ENCODE measurements around the gene DGKD. TPM values are rescaled to one million over a fixed set of nuclear protein-coding genes. Genes with fewer than 3 reads are reported as not detected.
A peak's percentile ranks its signal among the peaks of the same experiment; 100 is the strongest.
"Not testable (repeated sequence)": the region's sequence is repeated elsewhere in the genome, so short reads cannot be mapped to it uniquely, and the experiment has no call there.

Gene DGKD
- total RNA-seq, 2 donors from 2014 or later = 148 to 170 TPM

DNA sequence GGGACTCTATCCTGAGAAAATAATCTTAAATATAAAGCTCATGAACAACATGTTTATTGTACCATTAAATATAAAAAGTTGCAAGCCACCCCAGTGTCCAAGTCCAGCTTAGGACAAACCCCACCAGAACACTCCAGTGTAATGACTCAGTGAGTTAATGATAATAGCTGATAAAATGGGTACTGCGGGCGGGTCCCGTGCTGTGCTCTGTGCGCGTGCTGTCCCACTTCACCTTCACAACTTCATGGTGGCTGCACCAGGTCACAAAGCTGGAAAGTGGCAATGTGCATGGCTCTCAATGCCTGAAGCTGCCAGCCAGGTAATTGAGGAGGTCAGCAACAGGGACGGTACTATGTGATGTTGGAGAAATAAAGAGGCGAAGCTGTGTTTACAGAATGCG is 18.6 kb downstream of the DGKD start:
- Mint-ChIP-seq H3K4me1 (peaks cover 29% of the 10 kb centered on the region), H3K4me3 (no peak overlapping the region), H3K36me3 (ENCODE audit: low read depth) (peaks cover 4% of the 10 kb centered on the region), H3K27me3 (no peaks in the 10 kb centered on the region), H3K27ac (peak overlapping the region; percentile 24)
- ATAC-seq = no peak
- no peaks in the 10 kb centered on the region for H3K9me3 ChIP-seq (ENCODE audit: control insufficient read depth, low read length, poor library complexity, severe bottlenecking)
- no peak for DNase-seq

- Mint-ChIP-seq H3K27me3 (no peaks in the 10 kb centered on the region), H3K36me3 (ENCODE audit: low read depth) (peaks cover 4% of the 10 kb centered on the region), H3K4me1 (peaks cover 29% of the 10 kb centered on the region), H3K4me3 (no peak overlapping the region), H3K27ac (peak overlapping the region; percentile 24)
- ATAC-seq = no peak
- no peak for DNase-seq
- no peaks in the 10 kb centered on the region for H3K9me3 ChIP-seq (ENCODE audit: control insufficient read depth, low read length, poor library complexity, severe bottlenecking)
Measured at GRCh38 chr2:233373316-233373715, 19.0 kb downstream of the DGKD start.

DNA sequence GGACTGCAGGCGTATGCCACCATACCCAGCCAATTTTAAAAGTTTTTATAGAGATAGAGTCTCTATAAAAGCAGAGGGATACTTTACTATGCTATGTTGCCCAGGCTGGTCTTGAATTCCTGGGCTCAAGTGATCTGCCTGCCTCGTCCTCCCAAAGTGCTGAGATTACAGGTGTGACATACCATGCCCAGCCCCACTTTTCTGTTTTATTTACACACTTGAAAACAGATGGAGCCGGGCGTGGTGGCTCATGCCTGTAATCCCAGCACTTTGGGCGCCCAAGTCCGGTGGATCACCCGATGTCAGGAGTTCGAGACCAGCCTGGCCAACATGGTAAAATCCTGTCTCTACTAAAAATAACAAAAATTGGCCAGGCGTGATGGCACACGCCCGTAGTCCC is 20.5 kb downstream of the DGKD start:
- DNase-seq; H3K9me3 ChIP-seq (ENCODE audit: control insufficient read depth, low read length, poor library complexity, severe bottlenecking); H3K36me3 Mint-ChIP-seq (ENCODE audit: low read depth); H3K27me3 Mint-ChIP-seq; ATAC-seq; H3K27ac Mint-ChIP-seq; H3K4me3 Mint-ChIP-seq: not testable (repeated sequence)
- H3K4me1 Mint-ChIP-seq = peaks cover 28% of the 10 kb centered on the region

DNA sequence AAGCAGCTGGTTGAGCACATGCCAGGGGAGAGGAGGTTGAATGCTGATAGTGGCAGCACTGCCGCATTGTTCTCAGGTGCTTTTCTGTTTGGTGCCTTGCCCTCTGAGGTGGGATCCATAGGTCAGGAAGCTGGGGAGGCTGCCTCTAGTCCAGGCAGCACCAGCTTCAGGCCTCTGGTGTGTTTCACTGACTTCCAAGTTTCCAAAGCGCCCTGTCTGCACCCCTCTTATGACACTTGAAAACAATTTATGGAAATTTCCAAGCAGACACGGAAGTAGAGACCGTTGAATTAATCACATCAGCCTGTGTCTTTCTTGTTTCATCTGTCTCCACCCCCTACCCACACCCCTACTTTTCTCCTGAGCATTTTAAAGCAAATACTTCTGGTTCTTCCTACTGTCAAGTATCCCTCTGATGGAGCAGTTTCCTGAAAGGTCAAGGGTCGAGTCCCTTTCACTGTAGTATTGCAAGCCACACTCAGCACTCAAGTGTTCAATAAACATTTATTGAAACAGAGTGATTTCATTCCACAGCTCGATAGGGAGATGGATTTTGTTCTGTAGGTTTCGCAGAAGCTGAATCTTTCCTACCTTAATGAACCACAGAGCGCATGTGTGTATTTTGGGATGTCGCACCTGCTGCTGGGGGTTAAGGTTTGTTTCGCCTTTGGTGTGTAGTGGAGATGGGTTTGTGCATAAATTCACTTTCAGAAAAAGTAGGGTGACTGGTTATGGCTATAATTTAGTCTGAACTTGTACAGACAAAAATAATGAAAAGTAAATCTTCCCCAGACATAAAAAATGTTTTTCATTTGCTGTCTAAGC is 21.4 kb downstream of the DGKD start:
- H3K27ac Mint-ChIP-seq = peak overlapping the region; percentile 21
- no peak for ATAC-seq

DNA sequence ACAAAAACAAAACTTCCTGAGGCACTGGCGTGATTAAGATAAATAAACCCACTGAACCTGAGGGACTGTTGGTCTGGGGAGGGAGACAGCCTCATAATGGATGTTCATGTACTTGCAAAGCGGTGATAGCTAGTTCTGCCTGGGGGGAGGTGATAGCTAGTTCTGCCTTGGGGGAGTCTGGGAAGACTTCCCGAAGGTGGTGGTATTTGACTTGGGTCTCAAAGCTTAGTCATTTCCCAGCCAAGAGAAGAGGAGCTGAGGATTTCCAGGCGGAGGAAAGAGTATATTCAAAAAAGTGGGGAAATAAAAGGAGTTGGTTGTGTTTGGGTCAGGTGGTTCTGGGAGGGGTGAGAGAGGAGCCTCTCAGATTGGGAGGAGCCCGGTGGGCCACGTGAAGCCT is 24.7 kb downstream of the DGKD start:
- Mint-ChIP-seq H3K4me3 (no peak overlapping the region), H3K27ac (peak overlapping the region; percentile 72), H3K36me3 (ENCODE audit: low read depth) (peaks cover 4% of the 10 kb centered on the region), H3K4me1 (peaks cover 42% of the 10 kb centered on the region), H3K27me3 (no peaks in the 10 kb centered on the region)
- no peak for ATAC-seq
- no peak for DNase-seq
- no peaks in the 10 kb centered on the region for H3K9me3 ChIP-seq (ENCODE audit: control insufficient read depth, low read length, poor library complexity, severe bottlenecking)

More for the DNA sequence above, 21.4 kb downstream of the DGKD start:
- no peaks in the 10 kb centered on the region for H3K27me3 Mint-ChIP-seq
- H3K9me3 ChIP-seq (ENCODE audit: control insufficient read depth, low read length, poor library complexity, severe bottlenecking) = no peaks in the 10 kb centered on the region
- H3K4me1 Mint-ChIP-seq = peaks cover 34% of the 10 kb centered on the region
- peaks cover 7% of the 10 kb centered on the region for H3K36me3 Mint-ChIP-seq (ENCODE audit: low read depth)
- H3K4me3 Mint-ChIP-seq = no peak overlapping the region
- DNase-seq = no peak

- no peak overlapping the region for H3K4me3 Mint-ChIP-seq
- H3K4me1 Mint-ChIP-seq = peaks cover 46% of the 10 kb centered on the region
Measured at GRCh38 chr2:233379441-233379840, 25.1 kb downstream of the DGKD start.

DNA sequence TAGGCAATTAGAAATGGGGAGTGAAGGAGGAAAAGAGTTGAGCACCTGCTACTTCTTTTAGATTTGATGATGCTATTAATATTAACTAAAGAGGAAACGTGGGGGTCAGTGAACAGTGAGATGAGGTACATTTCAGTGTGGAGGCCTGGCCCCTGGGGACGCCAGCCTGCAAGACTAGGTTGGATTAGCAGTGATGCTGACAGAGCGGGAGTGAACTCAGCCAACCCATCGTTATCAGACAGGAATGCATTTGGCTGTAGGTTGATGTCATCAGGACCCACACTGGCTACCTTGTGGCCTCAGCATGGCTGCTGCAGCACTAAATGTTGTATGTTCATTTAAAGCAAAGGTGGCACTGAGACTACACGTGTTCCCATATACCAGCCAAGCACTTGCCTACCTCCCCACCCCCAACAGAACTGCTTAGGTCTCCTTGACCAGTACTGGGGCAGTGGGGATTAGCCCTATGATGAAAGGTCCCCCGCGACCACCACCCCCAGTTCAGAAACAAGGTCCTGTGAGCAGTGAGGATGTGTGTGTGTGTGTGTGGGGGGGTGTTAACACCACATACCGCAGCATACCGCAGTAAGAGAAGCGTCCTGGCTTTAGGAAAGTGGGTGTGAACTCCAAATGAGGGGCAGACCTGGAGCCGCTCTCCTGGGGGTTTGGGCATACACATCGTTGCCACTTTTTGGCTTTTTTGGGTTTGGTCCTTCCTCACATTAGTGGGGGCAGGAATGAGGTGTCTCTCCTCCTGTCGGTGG is 26.0 kb downstream of the DGKD start:
- Mint-ChIP-seq H3K4me1 (peaks cover 55% of the 10 kb centered on the region), H3K36me3 (ENCODE audit: low read depth) (peaks cover 9% of the 10 kb centered on the region), H3K27me3 (no peaks in the 10 kb centered on the region), H3K4me3 (no peak overlapping the region), H3K27ac (peak overlapping the region; percentile 72)
- ATAC-seq (peak; percentile 44), DNase-seq (no peak)
- H3K9me3 ChIP-seq (ENCODE audit: control insufficient read depth, low read length, poor library complexity, severe bottlenecking) = no peaks in the 10 kb centered on the region

More at GRCh38 chr2:233379441-233379840, 25.1 kb downstream of the DGKD start:
- H3K27me3 Mint-ChIP-seq = no peaks in the 10 kb centered on the region
- H3K36me3 Mint-ChIP-seq (ENCODE audit: low read depth) = peaks cover 8% of the 10 kb centered on the region
- peak overlapping the region; percentile 72 for H3K27ac Mint-ChIP-seq
- H3K9me3 ChIP-seq (ENCODE audit: control insufficient read depth, low read length, poor library complexity, severe bottlenecking) = no peaks in the 10 kb centered on the region
- DNase-seq (no peak), ATAC-seq (no peak)

DNA sequence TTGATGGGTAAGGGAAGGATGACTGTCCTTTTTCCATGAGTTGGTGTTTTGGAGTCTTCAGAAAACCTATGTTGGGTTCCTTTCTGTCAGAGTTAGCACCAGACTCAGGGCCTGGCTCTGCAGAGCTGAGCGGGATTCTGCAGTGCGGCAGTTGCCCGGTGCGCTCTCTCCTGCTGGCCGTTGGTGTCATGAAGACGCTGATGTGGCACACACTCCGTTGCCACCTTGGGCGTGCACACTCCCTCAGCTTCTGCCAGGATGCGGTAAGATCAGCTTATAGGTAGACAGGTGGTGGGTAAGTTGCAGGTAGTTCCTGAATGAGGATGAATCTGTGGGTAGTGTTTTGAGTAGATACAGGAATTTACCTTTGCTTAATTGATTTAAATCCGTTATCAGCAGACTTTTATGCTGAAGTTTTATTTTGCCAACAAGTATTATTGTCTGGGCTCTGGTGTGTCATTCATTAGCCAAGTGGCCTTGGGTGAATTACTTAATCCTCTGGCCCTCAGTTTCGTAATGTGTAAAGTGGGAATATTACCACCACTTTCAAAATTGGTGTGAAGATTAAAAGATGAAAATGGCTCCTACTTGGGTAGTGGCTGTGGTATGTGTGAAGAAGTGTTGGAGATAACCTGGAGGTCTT is 26.8 kb downstream of the DGKD start:
- Mint-ChIP-seq H3K36me3 (ENCODE audit: low read depth) (peaks cover 9% of the 10 kb centered on the region), H3K27ac (peak overlapping the region; percentile 65), H3K27me3 (no peaks in the 10 kb centered on the region), H3K4me1 (peaks cover 58% of the 10 kb centered on the region), H3K4me3 (no peak overlapping the region)
- DNase-seq = no peak
- H3K9me3 ChIP-seq (ENCODE audit: control insufficient read depth, low read length, poor library complexity, severe bottlenecking) = no peaks in the 10 kb centered on the region
- ATAC-seq = no peak

DNA sequence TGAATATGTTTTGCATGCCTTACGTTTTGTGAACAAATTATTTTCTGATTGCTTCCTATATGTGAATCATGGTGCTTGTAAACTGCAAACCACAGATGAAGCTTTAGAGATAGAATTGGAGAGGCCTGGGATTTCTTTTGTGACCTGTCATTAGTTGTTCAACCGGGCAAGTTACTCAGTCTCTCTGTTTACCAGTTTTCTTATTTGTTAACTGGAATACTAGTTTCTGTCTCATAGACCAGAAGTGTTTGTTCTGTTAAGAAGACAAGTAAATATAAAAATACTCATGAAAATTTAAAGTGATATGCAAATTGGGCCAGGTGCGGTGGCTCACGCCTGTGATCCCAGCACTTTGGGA is 27.3 kb downstream of the DGKD start:
- Mint-ChIP-seq H3K27ac (peak overlapping the region; percentile 65), H3K27me3 (no peaks in the 10 kb centered on the region), H3K4me1 (peaks cover 58% of the 10 kb centered on the region), H3K36me3 (ENCODE audit: low read depth) (peaks cover 9% of the 10 kb centered on the region), H3K4me3 (no peak overlapping the region)
- no peaks in the 10 kb centered on the region for H3K9me3 ChIP-seq (ENCODE audit: control insufficient read depth, low read length, poor library complexity, severe bottlenecking)
- ATAC-seq = no peak
- no peak for DNase-seq

GRCh38 chr2:233384015-233384414 is 29.7 kb downstream of the DGKD start:
- Mint-ChIP-seq H3K4me1 (peaks cover 58% of the 10 kb centered on the region), H3K36me3 (ENCODE audit: low read depth) (peaks cover 7% of the 10 kb centered on the region), H3K27ac (peak overlapping the region; percentile 82), H3K4me3 (no peak overlapping the region), H3K27me3 (no peaks in the 10 kb centered on the region)
- ATAC-seq = no peak
- DNase-seq = no peak
- H3K9me3 ChIP-seq (ENCODE audit: control insufficient read depth, low read length, poor library complexity, severe bottlenecking) = no peaks in the 10 kb centered on the region

- peaks cover 52% of the 10 kb centered on the region for H3K4me1 Mint-ChIP-seq
- H3K9me3 ChIP-seq (ENCODE audit: control insufficient read depth, low read length, poor library complexity, severe bottlenecking) = no peaks in the 10 kb centered on the region
- DNase-seq (no peak), ATAC-seq (peak; percentile 18)
- H3K27me3 Mint-ChIP-seq = no peaks in the 10 kb centered on the region
- no peak overlapping the region for H3K4me3 Mint-ChIP-seq
- H3K36me3 Mint-ChIP-seq (ENCODE audit: low read depth) = peaks cover 5% of the 10 kb centered on the region
- peak overlapping the region; percentile 82 for H3K27ac Mint-ChIP-seq
Measured at GRCh38 chr2:233384811-233385488, 30.7 kb downstream of the DGKD start.

DNA sequence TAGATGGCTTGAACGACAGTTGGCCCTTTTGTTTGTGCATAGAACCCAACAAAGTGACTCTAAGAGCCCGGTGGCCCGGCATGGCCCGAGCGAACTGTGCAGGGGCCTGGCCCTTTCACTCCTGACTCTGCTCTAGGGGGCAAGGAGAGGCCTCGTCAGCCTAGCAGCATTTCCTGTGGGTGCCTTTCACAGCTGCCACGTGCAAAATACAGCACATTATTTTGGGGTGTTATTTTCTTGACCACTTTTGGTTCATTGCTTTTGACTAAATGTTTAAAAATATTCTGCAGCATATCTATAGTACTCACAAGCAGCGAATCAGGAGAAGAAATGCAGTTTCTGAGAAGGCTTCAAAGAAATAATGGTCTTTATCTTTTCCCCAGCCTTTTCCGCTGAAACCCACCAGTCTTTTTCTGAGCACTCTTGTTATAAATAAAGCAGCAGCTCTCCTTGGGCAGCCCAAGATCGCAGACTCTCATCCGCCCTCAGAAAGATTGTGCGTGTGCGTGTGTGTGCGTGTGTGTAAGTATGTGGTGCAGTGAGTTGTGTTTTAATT is 31.3 kb downstream of the DGKD start:
- DNase-seq (no peak), ATAC-seq (peak; percentile 47)
- H3K27ac Mint-ChIP-seq = peak overlapping the region; percentile 82

More for the DNA sequence above, 31.3 kb downstream of the DGKD start:
- H3K27me3 Mint-ChIP-seq = no peaks in the 10 kb centered on the region
- peak overlapping the region; percentile 7 for H3K4me3 Mint-ChIP-seq
- H3K9me3 ChIP-seq (ENCODE audit: control insufficient read depth, low read length, poor library complexity, severe bottlenecking) = no peaks in the 10 kb centered on the region
- peaks cover 49% of the 10 kb centered on the region for H3K4me1 Mint-ChIP-seq
- H3K36me3 Mint-ChIP-seq (ENCODE audit: low read depth) = peaks cover 5% of the 10 kb centered on the region

All from T-helper 17 cell (primary cell).